Inflammatory macrophage treated with lipopolysaccharide for 4 hours (primary cell): ENCODE results near the gene VWA7.
"Not testable (repeated sequence)": the region's sequence is repeated elsewhere in the genome, so short reads cannot be mapped to it uniquely, and the experiment has no call there.

Source experiments
- DNase-seq: peaks from one replicate; pipeline ENCODE4 v3.0.0-alpha.2; 2020

Gene VWA7

GRCh38 chr6:31776989-31777666 is at the start of gene VWA7:
TSS of gene VWA7 (minus strand) at chr6:31777328. CDS start at chr6:31776779, 549 bp downstream.
- DNase-seq = peak; percentile 90

- no peak for DNase-seq
Observed at GRCh38 chr6:31826793-31827285, 49.7 kb upstream of the VWA7 start.

- no peak for DNase-seq
Observed at GRCh38 chr6:31825553-31825952, 48.4 kb upstream of the VWA7 start.

GRCh38 chr6:31823592-31824196 is 46.6 kb upstream of the VWA7 start:
- DNase-seq = peak; percentile 49

GRCh38 chr6:31822036-31822821 is 45.1 kb upstream of the VWA7 start:
- DNase-seq = peak; percentile 94

- peak; percentile 68 for DNase-seq
Observed at GRCh38 chr6:31821301-31822035, 44.3 kb upstream of the VWA7 start.

- DNase-seq = not testable (repeated sequence)
Observed at GRCh38 chr6:31820399-31820798, 43.3 kb upstream of the VWA7 start.

GRCh38 chr6:31819871-31820299 is 42.8 kb upstream of the VWA7 start:
- DNase-seq = no peak

GRCh38 chr6:31817929-31818511 is 40.9 kb upstream of the VWA7 start:
- not testable (repeated sequence) for DNase-seq

- peak; percentile 68 for DNase-seq
Observed at GRCh38 chr6:31817133-31817928, 40.2 kb upstream of the VWA7 start.

- DNase-seq = peak; percentile 95
Observed at GRCh38 chr6:31815025-31815838, 38.1 kb upstream of the VWA7 start, which contains the start of the genes HSPA1A and HSPA1L. TSS of gene HSPA1A (plus strand) at chr6:31815543. CDS start at chr6:31815757, 214 bp downstream. TSS of gene HSPA1L (minus strand) at chr6:31815283. CDS start at chr6:31811972, 3,311 bp downstream.

GRCh38 chr6:31814677-31815024 is 37.5 kb upstream of the VWA7 start:
- peak; percentile 98 for DNase-seq

GRCh38 chr6:31813465-31813849 is 36.3 kb upstream of the VWA7 start:
- DNase-seq = no peak

GRCh38 chr6:31811645-31812044 is 34.5 kb upstream of the VWA7 start:
- no peak for DNase-seq

GRCh38 chr6:31808599-31808998 is 31.5 kb upstream of the VWA7 start:
- not testable (repeated sequence) for DNase-seq

GRCh38 chr6:31806470-31807272 is 29.5 kb upstream of the VWA7 start, which contains the start of gene LSM2:
TSS of gene LSM2 (minus strand) at chr6:31806966. CDS start at chr6:31806757, 209 bp downstream.
- peak; percentile 99 for DNase-seq

GRCh38 chr6:31805939-31806469 is 28.9 kb upstream of the VWA7 start:
- DNase-seq = no peak

- not testable (repeated sequence) for DNase-seq
Observed at GRCh38 chr6:31801031-31801927, 24.2 kb upstream of the VWA7 start.
